Activated CD8-positive, alpha-beta memory T cell treated with anti-CD3 and anti-CD28 coated beads for 48 hours (primary cell): Measurements from ENCODE around the gene KRI1.
A peak's percentile ranks its signal among the peaks of the same experiment; 100 is the strongest.
"Not testable (repeated sequence)": the region's sequence is repeated elsewhere in the genome, so short reads cannot be mapped to it uniquely, and the experiment has no call there.

ENCODE experiments used
- DNase-seq, 3 experiments: peaks; one replicate each; pipeline ENCODE4 v3.0.0-alpha.2; 2020; ENCODE audit warnings: low read depth in 2 of 3, low spot score in 2 of 3

KRI1 gene

DNA sequence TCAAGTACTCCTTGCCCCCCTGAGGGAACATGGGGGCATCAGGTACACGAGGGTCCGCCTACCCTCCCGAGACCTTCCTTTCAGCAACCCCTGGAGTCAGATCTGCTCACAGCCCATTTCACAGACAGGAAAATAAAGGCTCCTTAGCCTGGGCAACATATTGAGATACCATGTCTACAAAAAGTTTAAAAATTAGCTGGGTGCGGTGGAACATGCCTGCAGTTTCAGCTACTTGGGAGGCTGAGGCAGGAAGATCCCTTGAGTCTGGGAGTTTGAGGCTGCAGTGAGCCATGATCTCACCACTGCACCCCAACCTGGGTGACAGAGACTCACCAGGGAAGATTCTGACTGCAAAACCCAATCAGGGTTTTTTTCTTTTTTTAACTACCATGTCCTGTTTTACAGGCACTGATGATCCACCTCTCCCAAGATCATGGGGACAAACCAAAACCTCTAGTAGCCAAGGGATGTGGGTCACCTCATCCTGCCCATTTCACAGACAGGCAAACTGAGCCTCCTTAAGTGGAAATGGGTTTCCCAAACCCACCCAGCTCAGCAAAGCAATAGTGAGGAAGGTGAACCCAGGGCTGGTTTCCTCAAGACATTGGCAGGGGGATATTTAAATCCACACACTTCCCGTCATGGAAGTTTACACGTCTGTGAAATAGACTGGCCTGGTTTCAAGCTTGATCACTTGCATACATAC is 9.4 kb upstream of the KRI1 start:
- DNase-seq = no peak

DNA sequence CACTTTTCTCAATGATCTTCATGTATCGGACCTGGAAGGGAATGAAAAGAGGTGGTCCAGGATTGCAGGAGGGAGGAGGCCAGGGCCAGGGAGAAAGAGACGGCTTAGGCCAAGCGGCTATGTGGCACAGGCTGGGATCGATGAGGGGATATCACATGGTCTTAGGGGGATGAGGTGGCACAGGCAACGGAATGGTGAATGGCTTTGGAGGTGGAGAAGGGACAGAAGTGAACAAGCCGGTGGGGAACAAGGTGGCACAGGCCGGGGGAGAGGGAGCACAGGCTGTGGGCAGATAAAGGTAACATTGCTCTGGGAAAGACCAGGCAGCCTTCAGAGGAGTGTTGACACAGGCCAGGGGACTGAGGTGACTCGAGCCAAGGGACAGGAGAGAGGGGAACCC is 8.7 kb upstream of the KRI1 start:
- DNase-seq = no peak

DNA sequence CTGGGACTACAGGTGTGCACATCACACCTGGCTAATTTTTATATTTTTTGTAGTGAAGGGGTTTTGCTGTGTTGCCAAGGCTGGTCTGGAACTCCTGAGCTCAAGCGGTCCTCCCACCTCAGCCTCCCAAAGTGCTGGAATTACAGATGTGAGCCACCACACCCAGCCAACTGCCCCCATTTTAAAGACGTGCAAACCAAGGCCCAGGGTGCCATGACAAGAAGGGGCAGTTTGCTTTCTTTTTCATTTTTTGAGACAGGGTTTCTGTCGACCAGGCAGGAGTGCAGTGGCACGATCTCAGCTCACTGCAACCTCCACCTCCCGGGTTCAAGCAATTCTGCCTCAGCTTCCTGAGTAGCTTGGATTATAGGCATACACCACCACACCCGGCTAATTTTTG is 8.0 kb upstream of the KRI1 start:
- DNase-seq = not testable (repeated sequence)

DNA sequence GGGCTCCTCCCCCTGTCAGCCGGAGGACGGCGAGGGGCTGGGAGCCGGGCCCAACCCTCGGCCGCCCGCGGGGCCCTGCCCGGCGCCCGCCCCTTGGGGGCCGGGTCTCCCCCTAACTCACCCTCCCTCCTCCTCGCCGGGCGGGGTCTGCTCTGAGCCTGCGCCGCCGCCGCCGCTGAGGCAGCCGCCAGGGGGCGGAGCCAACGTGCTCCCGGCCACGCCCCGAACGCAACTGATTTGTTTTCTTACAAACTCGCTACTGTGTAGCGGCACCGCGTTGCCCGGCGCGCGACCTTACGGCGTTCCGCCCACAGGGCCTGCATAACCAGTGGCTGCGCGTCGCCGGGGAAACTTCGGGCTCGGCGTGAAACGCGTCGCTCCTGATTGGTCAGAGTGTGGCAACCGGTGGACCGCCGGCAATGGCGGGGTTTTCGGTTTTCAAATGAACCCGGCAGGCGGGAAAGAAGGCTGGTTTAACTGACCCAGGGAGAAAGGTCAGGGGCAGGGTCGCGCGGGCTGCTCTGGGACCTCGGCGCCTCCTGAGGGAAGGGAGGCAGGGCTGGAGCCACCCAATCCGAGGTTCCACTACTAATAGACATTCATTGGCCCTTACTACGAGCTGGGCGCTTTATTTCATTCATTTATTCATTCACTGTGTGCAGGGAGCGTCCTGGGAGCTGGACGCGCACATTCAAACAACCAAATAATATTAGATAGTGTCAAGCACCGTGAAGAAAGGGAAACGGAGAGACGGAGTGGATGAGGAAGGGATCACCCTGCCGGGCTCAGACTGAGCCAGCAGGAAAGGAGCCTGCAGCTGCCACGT is 3.2 kb upstream of the KRI1 start, which contains the start of gene CDKN2D:
TSS of gene CDKN2D (minus strand) at position 154 of the 826 bp plus-strand sequence. CDS start 326 bp downstream, outside the sequence.
- peak; percentile 98 to 100 (median 99) for DNase-seq

DNA sequence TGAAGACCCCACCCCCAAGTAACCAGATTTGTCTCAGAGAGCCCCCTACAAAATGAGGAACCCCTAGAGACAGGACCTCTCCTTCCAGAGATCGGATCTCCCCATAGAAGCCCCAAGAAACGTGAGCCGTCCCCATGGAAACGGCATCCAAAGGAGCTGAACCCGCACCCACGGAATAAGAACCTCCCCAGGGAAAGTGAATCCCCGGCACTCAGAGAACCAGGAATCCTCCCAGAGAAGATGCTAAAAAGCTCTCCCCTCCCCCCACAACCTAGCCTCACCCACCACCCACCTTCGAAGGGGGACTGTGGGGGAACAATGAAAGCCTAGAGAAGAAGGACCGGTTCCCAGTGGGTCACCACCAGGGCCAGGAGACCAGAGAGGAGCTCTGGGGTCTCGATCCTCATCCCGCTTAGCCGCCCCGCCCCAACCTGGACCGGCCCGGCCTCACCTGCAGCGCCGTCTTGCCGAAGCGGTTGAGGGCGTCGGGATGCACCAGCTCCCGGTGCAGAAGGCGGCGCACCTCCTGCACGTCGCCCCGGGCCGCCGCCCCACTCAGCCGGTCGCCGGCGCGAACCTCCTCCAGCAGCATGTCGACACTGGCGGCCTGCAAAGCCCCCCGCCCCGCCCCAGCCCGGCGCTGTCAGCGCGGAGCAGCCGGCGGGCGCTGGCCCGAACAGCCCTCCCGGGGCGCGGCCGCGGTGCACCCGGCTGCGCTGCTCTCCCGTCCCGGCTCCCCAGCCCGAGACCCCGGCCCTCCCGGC is 2.4 kb upstream of the KRI1 start:
- no peak for DNase-seq

DNA sequence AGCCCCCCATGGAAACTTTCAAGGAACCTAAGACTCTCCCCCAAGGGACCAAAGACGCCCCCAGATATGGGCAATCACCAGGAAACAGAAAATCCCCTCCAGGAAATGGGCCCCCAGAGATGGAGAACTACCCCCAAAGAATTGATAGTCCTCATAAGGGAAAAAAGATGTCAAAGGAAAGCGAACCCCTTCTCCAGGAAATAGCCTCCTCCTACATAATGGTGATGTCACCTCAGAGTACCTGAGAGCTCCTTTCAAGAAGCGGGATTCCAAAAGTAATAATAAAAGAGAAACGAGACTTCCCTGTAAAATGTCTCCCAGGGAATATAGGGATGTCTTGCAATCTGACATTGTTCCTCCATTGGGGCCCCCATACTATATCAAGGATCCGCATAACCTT is 1.8 kb upstream of the KRI1 start:
- no peak for DNase-seq

DNA sequence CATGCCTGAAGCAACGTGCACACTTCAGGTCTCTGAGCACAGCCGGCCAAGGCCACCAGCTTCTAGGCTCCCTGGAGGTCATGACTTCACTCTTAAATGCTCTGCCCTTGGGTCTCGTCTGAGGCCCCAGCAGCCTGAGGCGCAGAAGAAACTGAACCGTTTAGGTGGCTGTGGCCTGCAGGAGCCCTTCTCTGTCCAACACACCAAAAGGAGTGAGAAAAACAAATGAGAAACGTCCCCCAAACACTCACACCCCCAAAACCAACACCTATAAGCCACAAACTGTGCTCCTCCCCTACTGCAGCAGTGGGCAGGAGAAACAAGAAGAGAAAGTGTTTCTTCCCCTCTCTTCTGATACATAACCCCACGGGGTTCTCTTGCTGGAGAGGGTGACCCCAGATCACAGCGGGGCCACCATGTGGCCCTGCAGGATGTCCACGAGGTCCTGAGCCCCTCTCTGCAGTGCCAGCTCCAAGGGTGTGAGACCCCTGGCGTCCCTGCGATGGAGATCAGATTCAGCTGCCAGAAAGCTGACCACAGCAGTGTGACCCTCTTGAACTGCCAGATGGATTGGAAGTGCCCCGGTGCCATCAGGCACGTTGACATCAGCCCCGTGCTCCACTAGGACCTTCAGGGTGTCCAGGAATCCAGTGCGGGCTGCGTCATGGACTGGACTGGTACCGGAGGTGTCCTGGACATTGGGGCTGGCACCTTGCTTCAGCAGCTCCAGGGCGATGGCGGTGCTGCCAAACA is 1.0 kb upstream of the KRI1 start:
- peak in 2 of 3 experiments; percentile 30 to 47 for DNase-seq

DNA sequence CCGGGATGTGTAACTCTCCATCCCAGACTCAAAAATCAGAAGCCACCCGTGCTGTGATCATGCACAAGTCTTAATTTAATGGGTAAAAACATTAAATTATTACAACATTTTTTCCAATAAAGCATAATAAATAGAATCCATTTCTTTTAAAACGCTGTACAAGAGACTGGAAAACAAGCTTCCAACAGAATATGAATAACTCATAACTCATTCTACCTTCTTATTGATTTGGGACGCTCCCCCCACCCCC is 523 bp upstream of the KRI1 start:
- DNase-seq = no peak

DNA sequence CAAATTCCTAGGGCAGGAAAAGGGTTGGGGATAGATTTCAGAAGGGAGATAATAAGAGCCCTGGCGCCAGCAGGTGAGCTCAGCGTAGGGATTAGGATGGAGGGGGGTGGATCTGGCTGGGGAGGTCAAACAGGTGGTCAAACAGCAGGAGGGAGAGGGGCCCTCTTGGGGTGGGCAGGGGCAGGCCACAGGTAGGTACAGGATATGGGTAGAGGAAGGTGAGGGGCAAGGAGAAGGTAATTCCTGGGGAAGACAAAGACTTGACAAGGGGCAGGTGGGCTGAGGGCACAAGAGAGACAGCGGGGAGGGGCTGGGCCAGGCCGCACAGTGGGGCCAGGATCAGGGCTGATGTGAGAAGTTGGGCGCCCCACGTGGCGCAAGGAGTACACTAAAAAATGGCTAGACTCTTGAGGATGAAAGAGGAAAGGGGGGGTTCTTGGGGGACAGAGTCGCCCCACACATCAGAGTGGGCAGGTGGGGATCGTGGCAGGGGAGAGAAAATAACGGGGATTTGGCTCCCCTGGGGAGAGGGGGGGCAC is 713 bp downstream of the KRI1 start:
- peak in 1 of 3 experiments; percentile 39 for DNase-seq

DNA sequence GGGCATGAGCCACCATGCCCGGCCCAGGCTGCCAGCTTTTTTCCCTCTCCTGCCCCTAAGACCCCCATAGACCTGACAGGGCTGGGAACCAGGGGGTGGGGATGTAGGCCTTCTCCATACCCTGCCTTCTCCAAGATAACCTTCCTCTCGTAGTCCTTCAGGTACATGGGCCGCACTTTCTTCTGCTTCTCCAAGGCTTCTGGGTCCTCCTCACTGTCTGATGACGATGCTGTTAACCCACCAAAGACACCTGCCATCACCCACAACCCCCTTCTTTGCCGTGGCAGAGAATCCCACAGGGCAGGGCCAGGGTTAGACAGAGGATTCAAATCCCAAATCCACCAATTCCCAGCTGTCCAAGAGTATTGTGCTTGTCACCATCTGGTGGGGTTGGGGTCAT is 3.2 kb downstream of the KRI1 start:
- DNase-seq = no peak

DNA sequence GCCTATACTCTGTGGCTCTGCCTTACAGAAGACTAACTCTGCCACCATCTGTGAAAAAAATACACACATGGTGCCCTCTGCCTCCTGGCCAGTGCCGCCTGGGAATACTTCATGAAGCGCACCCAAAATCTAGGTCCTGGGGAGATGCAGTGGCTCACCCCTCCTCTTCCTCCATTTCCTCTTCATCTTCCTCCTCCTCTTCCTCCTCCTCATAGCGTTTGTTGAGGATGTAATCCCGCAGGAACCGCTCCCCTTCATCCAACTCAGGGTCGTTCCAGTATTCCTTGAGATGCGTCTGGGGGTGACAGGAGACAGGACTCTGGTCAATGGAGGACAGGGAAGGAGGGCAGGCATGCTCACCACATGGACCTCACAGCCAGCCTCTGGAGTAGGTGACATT is 5.7 kb downstream of the KRI1 start:
- no peak for DNase-seq

DNA sequence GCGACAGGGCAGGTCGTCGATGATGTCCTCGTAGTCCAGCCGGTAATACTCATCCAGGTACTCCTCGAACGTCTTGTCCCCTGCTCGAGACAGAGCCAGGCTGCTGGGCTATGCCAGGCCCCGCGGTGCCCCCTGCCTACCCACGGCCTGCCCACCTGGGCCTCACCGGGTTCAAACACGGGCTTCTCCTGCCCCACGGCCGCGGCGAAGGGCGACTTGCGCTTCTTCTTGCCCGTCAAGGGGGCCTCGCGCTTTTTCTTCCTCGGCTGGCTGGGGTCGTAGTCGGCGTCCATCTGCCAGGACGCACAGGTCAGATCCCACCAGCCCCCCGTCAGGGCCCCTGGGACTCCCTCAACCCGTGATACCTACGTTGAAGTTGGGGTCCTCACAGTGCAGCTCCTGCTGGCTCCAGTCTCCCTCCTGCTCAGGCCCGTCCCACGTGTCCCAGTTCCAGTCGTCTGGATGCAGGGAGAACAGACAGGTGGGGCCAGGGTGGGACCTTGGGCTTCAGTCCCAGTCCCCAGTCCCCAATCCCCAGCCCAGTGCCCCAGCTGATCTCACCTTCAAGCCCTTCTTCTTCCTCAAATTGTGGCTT is 8.1 kb downstream of the KRI1 start:
- no peak for DNase-seq

DNA sequence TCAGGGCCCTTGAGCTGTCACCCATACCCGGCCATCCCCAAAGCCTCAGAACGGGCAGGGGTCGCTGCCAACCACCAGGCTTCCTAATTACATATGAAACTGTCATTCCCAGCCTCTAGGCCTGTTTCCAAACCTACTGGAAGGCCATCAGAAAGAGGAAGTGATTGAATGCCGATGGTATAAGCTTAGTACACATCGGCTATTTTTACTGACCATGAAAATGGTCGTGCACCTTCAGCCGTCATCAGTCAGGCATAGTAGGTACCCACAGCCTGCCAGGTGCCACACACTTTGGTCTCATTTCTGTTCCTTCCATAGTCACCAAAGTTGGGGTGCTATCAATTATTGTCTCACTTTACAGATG is 10.2 kb downstream of the KRI1 start:
- DNase-seq = no peak

DNA sequence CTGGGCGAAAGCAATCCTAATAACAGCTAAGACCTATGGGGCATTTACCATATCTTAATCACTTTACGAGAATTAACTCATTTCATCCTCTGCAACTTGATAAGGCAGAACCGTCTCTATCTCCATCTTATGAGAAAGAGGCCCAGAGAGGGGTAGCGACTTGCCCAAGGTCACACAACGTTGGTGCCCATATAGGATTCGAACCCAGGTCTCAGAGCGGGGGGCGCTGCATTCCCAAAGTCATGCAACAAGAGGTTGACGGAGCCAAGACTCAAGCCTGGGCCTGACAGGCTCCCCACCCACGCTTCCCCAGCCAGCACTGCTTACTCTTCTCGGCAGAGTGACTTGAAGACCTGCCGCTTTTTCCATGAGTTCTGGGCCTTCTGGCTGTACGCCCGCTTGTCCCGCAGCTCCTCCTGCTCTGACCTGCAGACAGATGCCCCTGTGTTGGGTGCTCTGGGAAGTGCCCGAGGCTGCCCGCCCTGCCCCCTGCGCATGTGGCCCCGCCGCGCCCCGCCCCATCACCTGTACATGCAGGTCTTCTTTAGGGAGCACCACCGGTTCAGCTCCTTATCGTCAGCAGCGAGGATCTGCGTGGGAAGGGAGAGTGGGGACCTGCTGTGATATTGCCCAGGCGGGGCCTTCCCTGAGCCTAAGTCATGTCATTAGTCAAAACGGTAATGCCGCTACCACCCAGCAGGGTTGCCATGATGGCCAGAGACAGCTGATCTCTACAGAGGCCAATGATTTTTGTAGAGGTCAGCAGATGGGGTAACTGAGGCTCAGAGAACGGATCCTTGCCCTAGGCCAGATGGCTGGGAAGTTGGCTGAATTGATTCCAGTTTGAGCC is 10.8 kb downstream of the KRI1 start:
- no peak for DNase-seq

DNA sequence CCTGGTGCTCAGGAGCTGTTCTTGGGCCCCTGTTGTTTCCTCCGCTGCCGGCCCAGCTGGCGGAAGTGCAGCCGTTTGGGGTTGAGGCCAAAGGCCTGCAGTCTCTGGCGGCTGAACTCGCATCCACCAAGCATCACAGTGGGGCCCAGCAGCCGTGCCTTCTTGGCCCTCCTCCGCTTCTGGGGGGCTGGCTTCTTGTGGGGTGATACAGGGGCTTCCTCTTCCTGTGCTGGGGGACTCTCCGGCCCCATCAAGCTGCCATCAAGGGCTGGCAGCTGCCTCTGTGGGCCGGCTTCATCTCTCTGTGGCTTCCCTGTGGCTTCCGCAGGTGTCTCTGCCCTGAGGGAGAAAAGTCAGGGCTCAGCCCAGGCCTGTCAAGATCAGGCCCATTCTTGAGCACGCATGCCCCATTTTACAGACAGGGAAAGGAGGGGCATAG is 11.8 kb downstream of the KRI1 start:
- peak in 2 of 3 experiments; percentile 37 to 57 for DNase-seq

DNA sequence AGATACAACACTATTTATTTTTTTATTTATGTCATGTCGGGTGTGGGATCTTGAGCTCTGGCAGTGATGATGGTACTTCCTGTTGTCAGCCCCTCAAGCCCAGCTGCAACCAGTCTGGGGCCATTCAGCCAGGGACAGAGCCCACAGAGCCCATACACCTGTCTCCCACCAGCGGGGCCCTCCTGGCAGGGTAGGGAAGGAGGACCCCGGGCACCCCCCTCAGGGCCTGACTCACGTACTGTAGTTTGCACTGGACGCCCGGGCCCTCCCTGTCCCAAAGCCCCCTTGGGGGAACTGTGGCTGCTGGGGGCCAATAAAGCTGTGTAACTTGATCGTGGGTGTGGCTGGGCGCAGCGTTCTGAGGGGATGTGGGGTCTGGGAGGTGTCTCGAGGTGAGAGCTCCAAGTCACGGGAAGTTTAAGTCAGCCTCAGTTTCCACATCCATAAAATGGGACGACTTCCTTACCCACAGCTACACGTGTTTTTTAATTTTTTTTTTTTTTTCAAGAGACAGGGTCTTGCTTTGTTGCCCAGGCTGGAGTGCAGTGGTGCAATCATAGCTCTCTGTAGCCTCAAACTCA is 12.6 kb downstream of the KRI1 start:
- no peak for DNase-seq

DNA sequence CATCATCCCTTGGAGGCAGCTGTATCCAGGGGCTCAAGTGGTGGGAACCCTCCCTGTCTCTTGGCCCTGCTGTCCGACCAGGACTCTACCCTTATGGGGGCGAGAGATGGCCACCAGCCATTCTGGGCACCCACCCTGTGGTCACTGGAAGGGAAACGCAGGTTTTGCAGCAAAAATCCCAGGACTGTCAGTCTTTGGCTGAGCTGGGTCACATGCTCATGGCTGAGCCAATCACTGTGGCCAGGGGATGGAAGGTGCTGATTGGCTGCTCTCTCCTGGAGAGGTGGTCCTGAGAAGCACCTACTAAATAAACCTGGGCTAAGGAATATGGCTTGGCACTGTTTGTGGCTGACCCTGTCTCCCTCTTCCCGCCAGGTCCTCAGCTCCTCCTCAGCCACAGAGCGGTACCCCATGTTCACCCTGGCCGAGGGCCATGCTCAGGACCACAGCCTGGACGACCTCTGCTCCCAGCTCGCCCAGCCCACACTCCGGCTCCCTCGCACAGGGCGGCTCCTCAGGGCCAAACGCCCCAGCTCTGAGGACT is 13.2 kb downstream of the KRI1 start:
- DNase-seq = peak in 1 of 3 experiments; percentile 18

DNA sequence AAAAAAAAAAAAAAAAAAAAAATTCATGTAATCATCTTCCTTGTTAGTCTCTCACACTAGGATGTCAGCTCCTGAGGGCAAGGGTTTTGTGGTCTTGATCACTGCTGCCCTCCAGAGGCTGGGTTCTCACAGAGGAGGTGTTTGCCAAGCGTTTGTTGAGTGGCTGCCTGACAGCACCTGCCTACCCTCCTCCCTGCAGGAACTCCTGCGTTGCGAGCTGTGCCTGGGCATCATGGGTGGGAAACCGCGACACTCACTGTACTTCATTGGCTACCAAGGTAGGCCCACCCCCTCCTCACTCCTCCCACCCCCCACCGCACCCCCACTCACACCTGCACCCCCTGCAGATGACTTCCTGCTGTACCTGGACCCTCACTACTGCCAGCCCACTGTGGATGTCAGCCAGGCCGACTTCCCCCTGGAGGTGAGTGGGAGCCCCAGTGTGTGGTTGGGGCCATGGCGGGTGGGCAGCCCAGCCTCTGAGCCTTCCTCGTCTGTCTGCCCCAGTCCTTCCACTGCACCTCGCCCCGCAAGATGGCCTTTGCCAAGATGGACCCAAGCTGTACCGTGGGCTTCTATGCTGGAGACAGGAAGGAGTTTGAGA is 14.0 kb downstream of the KRI1 start:
- peak in 1 of 3 experiments; percentile 15 for DNase-seq

DNA sequence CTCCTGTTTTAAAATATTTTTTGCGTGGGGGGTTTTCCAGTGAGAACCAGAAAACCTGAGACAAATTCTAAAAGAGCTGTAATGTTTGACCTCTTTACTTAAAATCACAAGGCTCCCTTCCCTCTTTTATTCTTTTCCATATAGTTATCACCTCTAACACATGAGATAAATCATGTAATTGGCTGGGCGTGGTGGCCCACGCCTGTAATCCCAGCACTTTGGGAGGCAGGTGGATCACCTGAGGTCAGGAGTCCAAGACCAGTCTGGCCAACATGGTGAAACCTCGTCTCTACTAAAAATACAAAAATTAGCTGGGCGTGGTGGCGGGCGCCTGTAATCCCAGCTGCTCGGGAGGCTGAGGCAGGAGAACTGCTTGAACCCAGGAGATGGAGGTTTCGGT is 14.8 kb downstream of the KRI1 start:
- DNase-seq = not testable (repeated sequence)
